Measurements from ENCODE around the gene MAGT1.

The MAGT1 gene

GRCh38 chrX:77938083-77938680, 42.9 kb upstream of the MAGT1 start:
- H3K9me3 ChIP-seq (ENCODE audit: control insufficient read depth, insufficient read depth, low read depth, low read length), result no peaks in the 10 kb centered on the region
- POLR2A ChIA-PET, result no interaction called here
- no peak overlapping the region for H3K4me3 ChIP-seq (ENCODE audit: low read depth, low read length)
- CTCF ChIA-PET, result interaction anchor here (0.6 kb wide), 1 partner anchor 202 kb away, joined by 4 read pairs; no protein-coding TSS in a partner anchor
- TF ChIP-seq, protein P1, sequence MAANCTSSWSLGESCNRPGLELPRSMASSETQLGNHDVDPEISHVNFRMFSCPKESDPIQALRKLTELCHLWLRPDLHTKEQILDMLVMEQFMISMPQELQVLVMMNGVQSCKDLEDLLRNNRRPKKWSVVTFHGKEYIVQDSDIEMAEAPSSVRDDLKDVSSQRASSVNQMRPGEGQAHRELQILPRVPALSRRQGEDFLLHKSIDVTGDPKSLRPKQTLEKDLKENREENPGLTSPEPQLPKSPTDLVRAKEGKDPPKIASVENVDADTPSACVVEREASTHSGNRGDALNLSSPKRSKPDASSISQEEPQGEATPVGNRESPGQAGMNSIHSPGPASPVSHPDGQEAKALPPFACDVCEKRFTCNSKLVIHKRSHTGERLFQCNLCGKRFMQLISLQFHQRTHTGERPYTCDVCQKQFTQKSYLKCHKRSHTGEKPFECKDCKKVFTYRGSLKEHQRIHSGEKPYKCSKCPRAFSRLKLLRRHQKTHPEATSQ (tag by site-specific recombination; IDR thresholded peaks at IDR 0.05), result no peak
- no peak for TF ChIP-seq ZNF37A (tag by site-specific recombination; IDR thresholded peaks at IDR 0.05)
- no peak for TF ChIP-seq ZNF558 (tag by site-specific recombination; IDR thresholded peaks at IDR 0.05)
- TF ChIP-seq ZNF677 (tag by site-specific recombination; IDR thresholded peaks at IDR 0.05), result no peak
- TF ChIP-seq ZNF157 (tag by site-specific recombination; IDR thresholded peaks at IDR 0.05), result no peak
- TF ChIP-seq ZFHX2 (tag by site-specific recombination; conservative IDR thresholded peaks at IDR 0.05), result no peak
- no peak for TF ChIP-seq YY1 (tag by site-specific recombination; IDR thresholded peaks at IDR 0.05)
- no peak overlapping the region for H3K27ac ChIP-seq (ENCODE audit: extremely low read depth, low read depth, low read length)
- H3K4me1 ChIP-seq (ENCODE audit: control insufficient read depth, insufficient read depth, low read length), result no peaks in the 10 kb centered on the region
- no peaks in the 10 kb centered on the region for H3K36me3 ChIP-seq (ENCODE audit: control insufficient read depth in 2 of 2, insufficient read depth in 1 of 2, low read length in 2 of 2)

GRCh38 chrX:77937291-77937690, 42.1 kb upstream of the MAGT1 start:
- no peaks in the 10 kb centered on the region for H3K4me1 ChIP-seq (ENCODE audit: control insufficient read depth, insufficient read depth, low read length)
- H3K9me3 ChIP-seq (ENCODE audit: control insufficient read depth, insufficient read depth, low read depth, low read length), result no peaks in the 10 kb centered on the region
- no peak overlapping the region for H3K4me3 ChIP-seq (ENCODE audit: low read depth, low read length)
- no peak overlapping the region for H3K27ac ChIP-seq (ENCODE audit: extremely low read depth, low read depth, low read length)
- ChIA-PET CTCF (no interaction called here), POLR2A (no interaction called here)
- no peaks in the 10 kb centered on the region for H3K36me3 ChIP-seq (ENCODE audit: control insufficient read depth in 2 of 2, insufficient read depth in 1 of 2, low read length in 2 of 2)
- no peak for TF ChIP-seq ZNF596 (tag by site-specific recombination; IDR thresholded peaks at IDR 0.05)
- no peak for TF ChIP-seq HOXA7 (CRISPR knock-in tag; IDR thresholded peaks at IDR 0.05; ENCODE audit: borderline replicate concordance)
- TF ChIP-seq, protein P2, sequence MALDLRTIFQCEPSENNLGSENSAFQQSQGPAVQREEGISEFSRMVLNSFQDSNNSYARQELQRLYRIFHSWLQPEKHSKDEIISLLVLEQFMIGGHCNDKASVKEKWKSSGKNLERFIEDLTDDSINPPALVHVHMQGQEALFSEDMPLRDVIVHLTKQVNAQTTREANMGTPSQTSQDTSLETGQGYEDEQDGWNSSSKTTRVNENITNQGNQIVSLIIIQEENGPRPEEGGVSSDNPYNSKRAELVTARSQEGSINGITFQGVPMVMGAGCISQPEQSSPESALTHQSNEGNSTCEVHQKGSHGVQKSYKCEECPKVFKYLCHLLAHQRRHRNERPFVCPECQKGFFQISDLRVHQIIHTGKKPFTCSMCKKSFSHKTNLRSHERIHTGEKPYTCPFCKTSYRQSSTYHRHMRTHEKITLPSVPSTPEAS (tag by site-specific recombination; IDR thresholded peaks at IDR 0.05), result no peak
- TF ChIP-seq, protein P3, sequence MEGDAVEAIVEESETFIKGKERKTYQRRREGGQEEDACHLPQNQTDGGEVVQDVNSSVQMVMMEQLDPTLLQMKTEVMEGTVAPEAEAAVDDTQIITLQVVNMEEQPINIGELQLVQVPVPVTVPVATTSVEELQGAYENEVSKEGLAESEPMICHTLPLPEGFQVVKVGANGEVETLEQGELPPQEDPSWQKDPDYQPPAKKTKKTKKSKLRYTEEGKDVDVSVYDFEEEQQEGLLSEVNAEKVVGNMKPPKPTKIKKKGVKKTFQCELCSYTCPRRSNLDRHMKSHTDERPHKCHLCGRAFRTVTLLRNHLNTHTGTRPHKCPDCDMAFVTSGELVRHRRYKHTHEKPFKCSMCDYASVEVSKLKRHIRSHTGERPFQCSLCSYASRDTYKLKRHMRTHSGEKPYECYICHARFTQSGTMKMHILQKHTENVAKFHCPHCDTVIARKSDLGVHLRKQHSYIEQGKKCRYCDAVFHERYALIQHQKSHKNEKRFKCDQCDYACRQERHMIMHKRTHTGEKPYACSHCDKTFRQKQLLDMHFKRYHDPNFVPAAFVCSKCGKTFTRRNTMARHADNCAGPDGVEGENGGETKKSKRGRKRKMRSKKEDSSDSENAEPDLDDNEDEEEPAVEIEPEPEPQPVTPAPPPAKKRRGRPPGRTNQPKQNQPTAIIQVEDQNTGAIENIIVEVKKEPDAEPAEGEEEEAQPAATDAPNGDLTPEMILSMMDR (tag by site-specific recombination; IDR thresholded peaks at IDR 0.05), result no peak
- TF ChIP-seq ZNF571 (tag by site-specific recombination; IDR thresholded peaks at IDR 0.05), result no peak
- no peak for TF ChIP-seq MEIS1 (CRISPR knock-in tag; IDR thresholded peaks at IDR 0.05; ENCODE audit: borderline replicate concordance)
- TF ChIP-seq OSR2 (tag by site-specific recombination; IDR thresholded peaks at IDR 0.05), result no peak
- TF ChIP-seq, protein P4, sequence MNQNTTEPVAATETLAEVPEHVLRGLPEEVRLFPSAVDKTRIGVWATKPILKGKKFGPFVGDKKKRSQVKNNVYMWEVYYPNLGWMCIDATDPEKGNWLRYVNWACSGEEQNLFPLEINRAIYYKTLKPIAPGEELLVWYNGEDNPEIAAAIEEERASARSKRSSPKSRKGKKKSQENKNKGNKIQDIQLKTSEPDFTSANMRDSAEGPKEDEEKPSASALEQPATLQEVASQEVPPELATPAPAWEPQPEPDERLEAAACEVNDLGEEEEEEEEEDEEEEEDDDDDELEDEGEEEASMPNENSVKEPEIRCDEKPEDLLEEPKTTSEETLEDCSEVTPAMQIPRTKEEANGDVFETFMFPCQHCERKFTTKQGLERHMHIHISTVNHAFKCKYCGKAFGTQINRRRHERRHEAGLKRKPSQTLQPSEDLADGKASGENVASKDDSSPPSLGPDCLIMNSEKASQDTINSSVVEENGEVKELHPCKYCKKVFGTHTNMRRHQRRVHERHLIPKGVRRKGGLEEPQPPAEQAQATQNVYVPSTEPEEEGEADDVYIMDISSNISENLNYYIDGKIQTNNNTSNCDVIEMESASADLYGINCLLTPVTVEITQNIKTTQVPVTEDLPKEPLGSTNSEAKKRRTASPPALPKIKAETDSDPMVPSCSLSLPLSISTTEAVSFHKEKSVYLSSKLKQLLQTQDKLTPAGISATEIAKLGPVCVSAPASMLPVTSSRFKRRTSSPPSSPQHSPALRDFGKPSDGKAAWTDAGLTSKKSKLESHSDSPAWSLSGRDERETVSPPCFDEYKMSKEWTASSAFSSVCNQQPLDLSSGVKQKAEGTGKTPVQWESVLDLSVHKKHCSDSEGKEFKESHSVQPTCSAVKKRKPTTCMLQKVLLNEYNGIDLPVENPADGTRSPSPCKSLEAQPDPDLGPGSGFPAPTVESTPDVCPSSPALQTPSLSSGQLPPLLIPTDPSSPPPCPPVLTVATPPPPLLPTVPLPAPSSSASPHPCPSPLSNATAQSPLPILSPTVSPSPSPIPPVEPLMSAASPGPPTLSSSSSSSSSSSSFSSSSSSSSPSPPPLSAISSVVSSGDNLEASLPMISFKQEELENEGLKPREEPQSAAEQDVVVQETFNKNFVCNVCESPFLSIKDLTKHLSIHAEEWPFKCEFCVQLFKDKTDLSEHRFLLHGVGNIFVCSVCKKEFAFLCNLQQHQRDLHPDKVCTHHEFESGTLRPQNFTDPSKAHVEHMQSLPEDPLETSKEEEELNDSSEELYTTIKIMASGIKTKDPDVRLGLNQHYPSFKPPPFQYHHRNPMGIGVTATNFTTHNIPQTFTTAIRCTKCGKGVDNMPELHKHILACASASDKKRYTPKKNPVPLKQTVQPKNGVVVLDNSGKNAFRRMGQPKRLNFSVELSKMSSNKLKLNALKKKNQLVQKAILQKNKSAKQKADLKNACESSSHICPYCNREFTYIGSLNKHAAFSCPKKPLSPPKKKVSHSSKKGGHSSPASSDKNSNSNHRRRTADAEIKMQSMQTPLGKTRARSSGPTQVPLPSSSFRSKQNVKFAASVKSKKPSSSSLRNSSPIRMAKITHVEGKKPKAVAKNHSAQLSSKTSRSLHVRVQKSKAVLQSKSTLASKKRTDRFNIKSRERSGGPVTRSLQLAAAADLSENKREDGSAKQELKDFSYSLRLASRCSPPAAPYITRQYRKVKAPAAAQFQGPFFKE (tag by site-specific recombination; IDR thresholded peaks at IDR 0.05; ENCODE audit: borderline replicate concordance), result no peak
- no peak for TF ChIP-seq GLI2 (tag by site-specific recombination; IDR thresholded peaks at IDR 0.05; ENCODE audit: borderline replicate concordance, low read depth)
- TF ChIP-seq ZNF670 (tag by site-specific recombination; IDR thresholded peaks at IDR 0.05; ENCODE audit: low read depth), result no peak
- no peak for TF ChIP-seq ZSCAN18 (tag by site-specific recombination; IDR thresholded peaks at IDR 0.05)
- no peak for TF ChIP-seq ZNF248 (tag by site-specific recombination; IDR thresholded peaks at IDR 0.05)
- TF ChIP-seq, protein P5, sequence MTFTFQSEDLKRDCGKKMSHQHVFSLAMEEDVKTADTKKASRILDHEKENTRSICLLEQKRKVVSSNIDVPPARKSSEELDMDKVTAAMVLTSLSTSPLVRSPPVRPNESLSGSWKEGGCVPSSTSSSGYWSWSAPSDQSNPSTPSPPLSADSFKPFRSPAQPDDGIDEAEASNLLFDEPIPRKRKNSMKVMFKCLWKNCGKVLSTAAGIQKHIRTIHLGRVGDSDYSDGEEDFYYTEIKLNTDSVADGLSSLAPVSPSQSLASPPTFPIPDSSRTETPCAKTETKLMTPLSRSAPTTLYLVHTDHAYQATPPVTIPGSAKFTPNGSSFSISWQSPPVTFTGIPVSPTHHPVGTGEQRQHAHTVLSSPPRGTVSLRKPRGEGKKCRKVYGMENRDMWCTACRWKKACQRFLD (tag by site-specific recombination; IDR thresholded peaks at IDR 0.05), result no peak
- no peak for TF ChIP-seq GLI4 (tag by site-specific recombination; IDR thresholded peaks at IDR 0.05)
- TF ChIP-seq ZFHX2 (tag by site-specific recombination; conservative IDR thresholded peaks at IDR 0.05), result no peak
- TF ChIP-seq ZNF560 (tag by site-specific recombination; IDR thresholded peaks at IDR 0.05; ENCODE audit: borderline replicate concordance), result no peak
